Mesodermal cell (in vitro differentiated cells): ENCODE results near the gene COL4A1.

Source experiments
- H3K27ac ChIP-seq: 2 replicates; pipeline ENCODE4 v1.7.0; 2013; ENCODE audit warnings: mild to moderate bottlenecking, low read depth, low read length, moderate library complexity; ENCODE audit not compliant: severe bottlenecking
- H3K36me3 ChIP-seq: 2 replicates; pipeline ENCODE4 v1.7.1; 2013; ENCODE audit warnings: mild to moderate bottlenecking, low read length, moderate library complexity; ENCODE audit not compliant: control insufficient read depth, insufficient read depth
- H3K4me1 ChIP-seq: one replicate; pipeline ENCODE4 v1.7.1; 2013; ENCODE audit warnings: mild to moderate bottlenecking, low read length; ENCODE audit not compliant: insufficient read depth, control insufficient read depth, poor library complexity, severe bottlenecking
- H3K4me3 ChIP-seq: 2 replicates; pipeline ENCODE4 v1.7.0; 2013; ENCODE audit warnings: low read length, control low read depth, mild to moderate bottlenecking; ENCODE audit not compliant: insufficient read depth, poor library complexity, severe bottlenecking; ENCODE audit errors: extremely low read depth
- H3K9me3 ChIP-seq: 2 replicates; pipeline ENCODE4 v1.7.1; 2013; ENCODE audit warnings: mild to moderate bottlenecking, low read length, moderate library complexity; ENCODE audit not compliant: control insufficient read depth
- WGBS, 2 experiments: methylation state at CpG; one replicate each; pipeline ENCODE4 v1.1.5; 2013; ENCODE audit warnings: missing lambda C conversion rate in 2 of 2; ENCODE audit not compliant: insufficient coverage in 2 of 2; 5-methylcytosine and 5-hydroxymethylcytosine counted together

Gene COL4A1

GRCh38 chr13:110300090-110300815 is 6.7 kb downstream of the COL4A1 start:
- Histone ChIP-seq H3K36me3 (peaks cover 88% of the 10 kb centered on the region), H3K4me1 (peaks cover 62% of the 10 kb centered on the region), H3K4me3 (no peak overlapping the region), H3K9me3 (no peaks in the 10 kb centered on the region), H3K27ac (no peak overlapping the region)
- 80 to 100% methylated on average over 1 to 2 of the region's 3 CpGs for WGBS, 2 experiments

DNA sequence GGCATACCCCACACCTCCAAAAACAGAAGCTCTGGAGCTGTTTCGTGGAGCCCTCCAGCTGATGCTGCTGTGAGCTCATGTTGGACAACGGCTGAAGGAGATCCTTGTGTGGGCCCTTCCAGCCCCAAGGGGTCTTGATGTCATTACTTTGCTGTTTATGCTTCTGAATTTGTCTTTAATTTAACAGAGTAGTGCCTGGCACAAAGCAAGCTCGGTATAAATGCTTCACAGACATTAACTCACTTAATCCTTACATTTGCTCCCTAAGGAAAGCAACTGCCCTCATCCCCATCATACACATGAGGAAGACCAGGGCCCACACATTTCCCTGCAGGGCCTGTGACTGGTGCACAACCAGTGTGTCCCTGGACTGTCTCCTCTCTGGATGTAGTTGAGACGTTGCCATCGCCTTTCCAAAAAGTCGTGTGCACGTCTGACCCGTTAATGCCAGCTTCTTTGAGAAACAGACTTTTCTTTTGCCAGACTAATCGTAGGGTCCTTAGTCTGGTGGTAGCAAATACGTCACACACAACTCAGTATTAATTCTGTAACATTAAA is 7.6 kb downstream of the COL4A1 start:
- Histone ChIP-seq H3K4me1 (peaks cover 59% of the 10 kb centered on the region), H3K27ac (no peak overlapping the region), H3K9me3 (no peaks in the 10 kb centered on the region), H3K36me3 (peaks cover 85% of the 10 kb centered on the region), H3K4me3 (no peak overlapping the region)
- 81 to 82% methylated on average over 7 to 9 of the region's 10 CpGs for WGBS, 2 experiments

GRCh38 chr13:110298505-110299282 is 8.3 kb downstream of the COL4A1 start:
- peaks cover 85% of the 10 kb centered on the region for H3K36me3 ChIP-seq
- WGBS, 2 experiments: 70 to 76% methylated on average over 22 to 30 of the region's 33 CpGs
- no peak overlapping the region for H3K4me3 ChIP-seq
- no peaks in the 10 kb centered on the region for H3K9me3 ChIP-seq
- no peak overlapping the region for H3K27ac ChIP-seq
- peaks cover 54% of the 10 kb centered on the region for H3K4me1 ChIP-seq

DNA sequence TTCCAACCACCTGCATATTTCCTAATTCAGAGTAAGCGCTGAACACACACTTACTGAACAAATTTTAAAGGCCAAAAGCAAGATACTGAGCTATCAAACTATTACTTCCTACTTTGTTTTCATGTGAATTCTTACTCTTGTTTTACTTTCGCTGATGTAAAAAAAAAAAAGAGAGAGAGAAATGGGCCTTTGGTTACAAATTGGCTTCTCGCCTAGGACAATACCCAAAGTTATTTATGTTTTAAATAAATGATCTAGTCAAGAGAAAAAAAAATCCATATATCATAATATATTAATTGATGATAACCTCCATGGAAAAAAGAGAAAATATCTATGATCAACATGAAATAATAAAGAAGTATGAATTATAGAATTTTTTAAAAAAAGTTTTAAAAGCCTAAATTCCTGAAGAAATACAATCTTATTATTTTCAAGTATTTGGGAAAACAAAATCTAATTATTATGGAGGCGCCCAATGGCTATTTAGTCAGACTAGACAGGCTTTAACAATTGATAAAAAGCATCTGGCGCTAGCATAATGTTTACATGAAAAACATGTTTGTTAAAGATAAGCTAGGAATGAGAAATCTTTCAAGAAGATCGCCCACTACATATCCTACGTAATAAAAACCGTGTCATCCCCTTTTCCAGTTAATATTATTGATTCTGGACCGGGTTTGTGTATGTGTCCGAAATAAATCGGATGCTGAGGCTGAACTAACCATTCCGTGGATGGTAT is 9.0 kb downstream of the COL4A1 start:
- H3K4me1 ChIP-seq: peaks cover 47% of the 10 kb centered on the region

DNA sequence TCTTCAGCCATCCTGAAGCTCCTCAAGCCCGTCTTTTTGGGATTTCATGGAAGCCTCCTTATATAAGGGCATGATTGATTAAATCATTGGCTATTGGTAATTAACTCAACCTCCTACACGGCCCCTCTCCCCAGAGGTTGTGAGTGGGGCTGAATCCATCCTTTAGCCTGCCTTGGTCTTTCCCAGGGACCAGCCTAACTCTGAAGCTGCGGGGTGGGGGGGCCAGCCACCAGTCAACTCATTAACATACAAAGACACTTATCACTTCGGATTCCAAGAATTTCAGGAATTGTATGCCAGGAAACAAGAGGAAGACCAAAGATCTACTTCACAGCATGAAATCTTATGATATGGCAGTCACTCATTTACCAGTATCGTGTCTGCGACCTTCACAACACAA is 9.9 kb downstream of the COL4A1 start:
- Histone ChIP-seq H3K27ac (no peak overlapping the region), H3K9me3 (no peaks in the 10 kb centered on the region), H3K4me3 (no peak overlapping the region), H3K36me3 (peaks cover 86% of the 10 kb centered on the region), H3K4me1 (peaks cover 39% of the 10 kb centered on the region)
- WGBS, 2 experiments: 65 to 92% methylated on average over 2 of the region's 6 CpGs

More for the DNA sequence above, 9.0 kb downstream of the COL4A1 start:
- Histone ChIP-seq H3K9me3 (no peaks in the 10 kb centered on the region), H3K36me3 (peaks cover 85% of the 10 kb centered on the region), H3K4me3 (no peak overlapping the region), H3K27ac (no peak overlapping the region)
- 91 to 96% methylated on average over 4 to 8 of the region's 12 CpGs for WGBS, 2 experiments

DNA sequence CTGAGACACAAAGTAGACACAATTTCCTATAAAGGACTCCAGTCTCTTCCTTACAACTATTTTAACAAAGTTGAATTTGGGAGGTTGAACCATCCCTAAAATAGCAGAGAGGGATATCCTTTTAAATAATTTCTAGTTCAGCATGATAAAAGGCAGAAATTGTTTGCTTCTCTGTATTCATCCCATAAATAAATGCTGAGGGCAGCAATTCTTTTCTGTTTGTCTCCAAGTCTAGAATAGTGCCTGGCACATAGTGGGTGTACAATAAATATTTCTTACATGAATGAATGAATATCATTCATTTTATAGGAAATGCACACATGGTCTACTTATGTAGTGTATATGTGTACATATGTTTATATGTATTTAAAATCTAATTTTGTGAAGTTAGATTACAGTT is 12.3 kb downstream of the COL4A1 start:
- no peak overlapping the region for H3K27ac ChIP-seq
- H3K9me3 ChIP-seq: no peaks in the 10 kb centered on the region
- H3K4me1 ChIP-seq: peaks cover 24% of the 10 kb centered on the region
- H3K36me3 ChIP-seq: peaks cover 87% of the 10 kb centered on the region
- H3K4me3 ChIP-seq: no peak overlapping the region

GRCh38 chr13:110294146-110294545 is 12.8 kb downstream of the COL4A1 start:
- Histone ChIP-seq H3K9me3 (no peaks in the 10 kb centered on the region), H3K27ac (no peak overlapping the region), H3K4me3 (no peak overlapping the region), H3K36me3 (peaks cover 87% of the 10 kb centered on the region), H3K4me1 (peaks cover 19% of the 10 kb centered on the region)
- WGBS, 2 experiments: 94 to 100% methylated on average over 3 of the region's 3 CpGs

DNA sequence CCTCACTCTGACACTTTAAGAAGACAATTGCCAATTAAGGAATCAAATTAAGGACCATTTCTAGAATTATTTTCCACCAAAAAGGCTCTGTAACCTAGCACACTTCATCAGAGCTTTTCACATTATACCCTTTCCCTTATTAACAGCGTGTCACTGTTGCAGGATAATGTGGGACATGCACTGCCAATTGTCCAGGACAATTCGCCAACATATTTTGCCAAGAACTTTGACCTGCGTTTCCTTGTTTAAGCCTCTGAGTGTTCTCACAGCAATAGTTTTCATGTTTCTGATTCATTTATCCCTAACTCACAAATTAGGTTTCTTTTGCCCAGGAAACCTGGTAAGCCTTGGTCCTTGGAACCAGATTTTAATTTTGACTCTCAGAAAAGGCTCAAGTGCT is 13.3 kb downstream of the COL4A1 start:
- Histone ChIP-seq H3K9me3 (no peaks in the 10 kb centered on the region), H3K4me3 (no peak overlapping the region), H3K4me1 (peaks cover 17% of the 10 kb centered on the region), H3K27ac (no peak overlapping the region), H3K36me3 (peaks cover 86% of the 10 kb centered on the region)
- WGBS, 2 experiments: 91 to 97% methylated on average over 3 of the region's 3 CpGs

DNA sequence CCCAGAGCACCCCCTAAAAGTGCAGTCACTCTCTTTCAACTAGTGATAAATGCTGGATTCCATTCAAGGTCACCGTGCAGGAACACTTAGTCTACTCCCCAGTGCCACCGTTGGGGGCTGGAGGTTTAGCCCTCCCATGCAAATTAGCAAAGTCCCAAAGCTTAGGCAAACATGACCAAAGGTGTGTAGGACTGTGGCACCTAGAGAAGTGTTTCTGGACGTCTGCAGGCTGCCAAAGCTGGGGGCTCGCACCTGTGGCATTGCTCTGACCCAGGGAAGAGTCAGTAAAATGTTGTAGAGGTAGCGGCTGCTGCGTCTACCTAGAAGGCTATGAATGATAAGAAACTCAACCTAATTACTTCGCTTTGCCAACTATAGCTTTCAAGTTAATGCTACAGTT is 13.9 kb downstream of the COL4A1 start:
- no peaks in the 10 kb centered on the region for H3K9me3 ChIP-seq
- no peak overlapping the region for H3K27ac ChIP-seq
- peaks cover 83% of the 10 kb centered on the region for H3K36me3 ChIP-seq
- H3K4me1 ChIP-seq: peaks cover 14% of the 10 kb centered on the region
- WGBS, 2 experiments: 84% methylated on average over 3 to 4 of the region's 7 CpGs
- no peak overlapping the region for H3K4me3 ChIP-seq

DNA sequence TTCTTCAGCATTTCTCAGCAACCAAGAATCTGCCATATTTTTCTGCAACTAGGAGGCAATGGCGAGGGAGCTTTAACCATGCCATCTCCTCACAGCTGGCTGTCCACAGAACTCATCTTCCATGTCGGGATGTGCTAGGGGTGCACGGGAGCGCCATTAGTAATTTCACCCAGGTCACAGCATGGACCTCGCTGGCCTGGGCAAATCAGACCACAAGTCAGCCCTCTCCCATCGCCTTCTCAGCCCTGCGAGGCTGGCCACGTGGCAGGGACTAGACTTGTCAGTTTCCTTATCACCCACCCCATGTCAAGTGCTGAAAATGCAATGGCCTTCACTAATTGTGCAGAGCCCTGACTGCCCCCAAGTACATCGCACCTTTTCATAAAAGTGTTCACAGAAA is 15.7 kb downstream of the COL4A1 start:
- H3K9me3 ChIP-seq: no peaks in the 10 kb centered on the region
- H3K4me1 ChIP-seq: peaks cover 6% of the 10 kb centered on the region
- no peak overlapping the region for H3K4me3 ChIP-seq
- peaks cover 82% of the 10 kb centered on the region for H3K36me3 ChIP-seq
- WGBS, 2 experiments: 97 to 98% methylated on average over 9 of the region's 9 CpGs
- no peak overlapping the region for H3K27ac ChIP-seq
